ENCODE data around the gene LENG1.
A peak's percentile ranks its signal among the peaks of the same experiment; 100 is the strongest.

The LENG1 gene

DNA sequence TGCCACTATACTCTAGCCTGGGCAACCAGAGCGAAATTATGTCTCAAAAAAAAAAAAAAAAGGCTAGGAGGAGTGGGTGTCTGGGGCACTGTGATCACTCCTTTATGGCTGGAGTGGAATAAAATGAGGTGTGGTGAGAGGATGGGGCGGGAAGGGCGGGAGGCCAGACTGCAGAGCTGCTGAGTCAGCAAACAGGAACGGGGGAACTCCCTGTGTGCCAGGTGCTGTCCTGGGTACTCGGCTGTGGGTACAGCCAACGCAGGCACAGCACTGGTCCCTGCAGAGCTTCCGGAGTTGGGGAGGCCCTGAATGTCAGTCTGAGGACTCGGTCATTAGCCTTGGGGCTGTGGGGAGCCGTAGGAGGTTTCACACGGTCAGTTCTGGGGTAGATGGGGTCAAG is 38.3 kb downstream of the LENG1 start:
- no peak overlapping the region for H3K27ac ChIP-seq (replicated peaks)
- TF ChIP-seq, protein P1, sequence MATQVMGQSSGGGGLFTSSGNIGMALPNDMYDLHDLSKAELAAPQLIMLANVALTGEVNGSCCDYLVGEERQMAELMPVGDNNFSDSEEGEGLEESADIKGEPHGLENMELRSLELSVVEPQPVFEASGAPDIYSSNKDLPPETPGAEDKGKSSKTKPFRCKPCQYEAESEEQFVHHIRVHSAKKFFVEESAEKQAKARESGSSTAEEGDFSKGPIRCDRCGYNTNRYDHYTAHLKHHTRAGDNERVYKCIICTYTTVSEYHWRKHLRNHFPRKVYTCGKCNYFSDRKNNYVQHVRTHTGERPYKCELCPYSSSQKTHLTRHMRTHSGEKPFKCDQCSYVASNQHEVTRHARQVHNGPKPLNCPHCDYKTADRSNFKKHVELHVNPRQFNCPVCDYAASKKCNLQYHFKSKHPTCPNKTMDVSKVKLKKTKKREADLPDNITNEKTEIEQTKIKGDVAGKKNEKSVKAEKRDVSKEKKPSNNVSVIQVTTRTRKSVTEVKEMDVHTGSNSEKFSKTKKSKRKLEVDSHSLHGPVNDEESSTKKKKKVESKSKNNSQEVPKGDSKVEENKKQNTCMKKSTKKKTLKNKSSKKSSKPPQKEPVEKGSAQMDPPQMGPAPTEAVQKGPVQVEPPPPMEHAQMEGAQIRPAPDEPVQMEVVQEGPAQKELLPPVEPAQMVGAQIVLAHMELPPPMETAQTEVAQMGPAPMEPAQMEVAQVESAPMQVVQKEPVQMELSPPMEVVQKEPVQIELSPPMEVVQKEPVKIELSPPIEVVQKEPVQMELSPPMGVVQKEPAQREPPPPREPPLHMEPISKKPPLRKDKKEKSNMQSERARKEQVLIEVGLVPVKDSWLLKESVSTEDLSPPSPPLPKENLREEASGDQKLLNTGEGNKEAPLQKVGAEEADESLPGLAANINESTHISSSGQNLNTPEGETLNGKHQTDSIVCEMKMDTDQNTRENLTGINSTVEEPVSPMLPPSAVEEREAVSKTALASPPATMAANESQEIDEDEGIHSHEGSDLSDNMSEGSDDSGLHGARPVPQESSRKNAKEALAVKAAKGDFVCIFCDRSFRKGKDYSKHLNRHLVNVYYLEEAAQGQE (IDR thresholded peaks at IDR 0.05; ENCODE audit: insufficient replicate concordance, low read depth): no peak
- TF ChIP-seq SPI1 (IDR thresholded peaks at IDR 0.05; ENCODE audit: borderline replicate concordance, low read depth): no peak
- TF ChIP-seq POLR2AphosphoS5 (IDR thresholded peaks at IDR 0.05; ENCODE audit: low read depth): no peak
- no peak for TF ChIP-seq GABPA (IDR thresholded peaks at IDR 0.05; ENCODE audit: low read depth)
- TF ChIP-seq, protein P2, sequence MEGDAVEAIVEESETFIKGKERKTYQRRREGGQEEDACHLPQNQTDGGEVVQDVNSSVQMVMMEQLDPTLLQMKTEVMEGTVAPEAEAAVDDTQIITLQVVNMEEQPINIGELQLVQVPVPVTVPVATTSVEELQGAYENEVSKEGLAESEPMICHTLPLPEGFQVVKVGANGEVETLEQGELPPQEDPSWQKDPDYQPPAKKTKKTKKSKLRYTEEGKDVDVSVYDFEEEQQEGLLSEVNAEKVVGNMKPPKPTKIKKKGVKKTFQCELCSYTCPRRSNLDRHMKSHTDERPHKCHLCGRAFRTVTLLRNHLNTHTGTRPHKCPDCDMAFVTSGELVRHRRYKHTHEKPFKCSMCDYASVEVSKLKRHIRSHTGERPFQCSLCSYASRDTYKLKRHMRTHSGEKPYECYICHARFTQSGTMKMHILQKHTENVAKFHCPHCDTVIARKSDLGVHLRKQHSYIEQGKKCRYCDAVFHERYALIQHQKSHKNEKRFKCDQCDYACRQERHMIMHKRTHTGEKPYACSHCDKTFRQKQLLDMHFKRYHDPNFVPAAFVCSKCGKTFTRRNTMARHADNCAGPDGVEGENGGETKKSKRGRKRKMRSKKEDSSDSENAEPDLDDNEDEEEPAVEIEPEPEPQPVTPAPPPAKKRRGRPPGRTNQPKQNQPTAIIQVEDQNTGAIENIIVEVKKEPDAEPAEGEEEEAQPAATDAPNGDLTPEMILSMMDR (IDR thresholded peaks at IDR 0.05; ENCODE audit: insufficient read depth, low read length): no peak
- DNase-seq (ENCODE audit: low read depth in 1 of 2, low spot score in 1 of 2): no peak
- no peaks in the 10 kb centered on the region for H3K27me3 ChIP-seq (ENCODE audit: insufficient read depth, poor library complexity, severe bottlenecking)
- H3K4me3 ChIP-seq (replicated peaks; ENCODE audit: insufficient read depth, low read length): no peak overlapping the region

DNA sequence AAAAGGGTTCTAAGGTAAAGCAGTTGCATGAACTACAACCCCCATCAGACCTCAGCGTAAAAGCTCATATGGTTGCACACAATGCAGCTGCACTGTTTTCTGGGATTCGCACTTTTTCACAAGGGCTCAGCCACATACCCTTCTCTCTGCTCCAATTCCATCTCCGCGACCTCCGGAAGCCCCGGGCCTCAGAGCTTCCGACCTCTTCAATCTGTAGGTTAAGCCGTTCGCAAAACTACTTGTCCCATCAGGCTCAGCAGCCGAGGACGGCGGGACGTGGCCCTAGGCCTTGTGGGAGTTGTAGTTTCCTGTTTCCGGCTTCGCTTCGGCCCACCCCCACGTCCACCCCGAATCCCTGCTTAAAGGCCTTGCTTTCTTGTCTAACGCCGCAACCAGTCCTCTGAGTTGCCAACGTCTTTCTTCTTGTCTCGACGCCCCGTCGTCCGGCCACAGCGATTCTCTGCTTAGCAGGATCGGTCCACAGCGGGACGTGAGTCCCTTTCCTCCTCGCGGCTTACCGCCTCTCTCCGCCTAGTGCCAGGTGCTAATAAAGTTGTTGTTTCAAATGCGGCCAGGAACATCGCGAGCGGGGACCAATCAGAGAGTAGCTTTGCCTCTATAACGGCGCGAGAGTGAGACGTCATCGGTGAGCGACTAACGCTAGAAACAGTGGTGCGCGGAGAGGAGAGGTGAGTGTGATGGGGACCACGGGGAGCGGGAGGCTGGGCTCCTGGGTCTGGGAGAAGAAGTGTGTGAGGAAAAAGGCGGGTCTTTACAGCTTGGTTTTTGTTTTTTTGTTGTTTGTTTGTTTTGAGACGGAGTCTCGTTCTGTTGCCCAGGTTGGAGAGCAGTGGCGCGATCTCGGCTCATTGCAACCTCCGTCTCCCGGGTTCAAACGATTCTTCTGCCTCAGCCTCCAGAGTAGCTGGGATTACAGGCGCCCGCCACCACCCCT is 44.1 kb downstream of the LENG1 start, which contains the start of the genes PRPF31 and TFPT:
Gene PRPF31, plus strand, starts transcription at position 646 of the 955 bp plus-strand sequence. CDS start 2,525 bp downstream, outside the sequence.
Gene TFPT, minus strand, starts transcription at position 549 of the 955 bp plus-strand sequence. Its CDS starts 388 bp downstream, at position 161.
- peak within 1 kb of the TSS; percentile 96 for H3K27ac ChIP-seq (replicated peaks)
- H3K4me3 ChIP-seq (replicated peaks; ENCODE audit: insufficient read depth, low read length): peak within 1 kb of the TSS; percentile 93
- H3K27me3 ChIP-seq (ENCODE audit: insufficient read depth, poor library complexity, severe bottlenecking): no peaks in the 10 kb centered on the region
- peak; percentile 94 to 98 for DNase-seq (ENCODE audit: low read depth in 1 of 2, low spot score in 1 of 2)
- TF ChIP-seq SPI1 (IDR thresholded peaks at IDR 0.05; ENCODE audit: borderline replicate concordance, low read depth): no peak
- TF ChIP-seq GABPA (IDR thresholded peaks at IDR 0.05; ENCODE audit: low read depth): peak; percentile 65
- TF ChIP-seq POLR2AphosphoS5 (IDR thresholded peaks at IDR 0.05; ENCODE audit: low read depth): peak; percentile 83

- Histone ChIP-seq H3K4me3 (replicated peaks; ENCODE audit: insufficient read depth, low read length) (peak overlapping the region; percentile 93), H3K27ac (replicated peaks) (peak overlapping the region; percentile 96), H3K27me3 (ENCODE audit: insufficient read depth, poor library complexity, severe bottlenecking) (no peaks in the 10 kb centered on the region)
- DNase-seq (ENCODE audit: low read depth in 1 of 2, low spot score in 1 of 2): peak; percentile 58 to 79
- peak; percentile 36; the same call in 1 of the 2 replicates for TF ChIP-seq GABPA (IDR thresholded peaks at IDR 0.05; ENCODE audit: low read depth)
- TF ChIP-seq, protein P1 (IDR thresholded peaks at IDR 0.05; ENCODE audit: insufficient replicate concordance, low read depth): no peak
- no peak; the same call in 1 of the 2 replicates for TF ChIP-seq POLR2AphosphoS5 (IDR thresholded peaks at IDR 0.05; ENCODE audit: low read depth)
- TF ChIP-seq, protein P2 (IDR thresholded peaks at IDR 0.05; ENCODE audit: insufficient read depth, low read length): no peak
- peak; percentile 73; the same call in 1 of the 2 replicates for TF ChIP-seq SPI1 (IDR thresholded peaks at IDR 0.05; ENCODE audit: borderline replicate concordance, low read depth)
These were observed 45.0 kb downstream of the LENG1 start for GRCh38 chr19:54114340-54115108.

Data from HL-60 (cell line).